Measurements from ENCODE around the gene WFDC9. TPM values are rescaled to one million over a fixed set of nuclear protein-coding genes. Genes with fewer than 3 reads are reported as not detected.
"Not testable (repeated sequence)": the region's sequence is repeated elsewhere in the genome, so short reads cannot be mapped to it uniquely, and the experiment has no call there.

WFDC9 gene
- polyA plus RNA-seq, 3 donors: not detected

- Histone ChIP-seq H4K20me1 (ENCODE audit: insufficient read depth, low read length) (no peaks in the 10 kb centered on the region), H3K4me1 (ENCODE audit: control insufficient read depth in 1 of 2, insufficient read depth in 2 of 2, low read length in 2 of 2) (no peaks in the 10 kb centered on the region), H3K4me3 (replicated peaks in 1 of 3; ENCODE audit: low read depth in 2 of 3, low read length in 3 of 3) (no peak overlapping the region), H3K9ac (ENCODE audit: insufficient read depth, low read length, poor library complexity, severe bottlenecking) (no peak overlapping the region), H3K9me3 (replicated peaks in 1 of 2; ENCODE audit: control insufficient read depth in 1 of 2, insufficient read depth in 1 of 2, low read length in 2 of 2) (no peaks in the 10 kb centered on the region), H3K27ac (ENCODE audit: low read depth in 1 of 2, low read length in 2 of 2) (no peak overlapping the region), H3K27me3 (ENCODE audit: control insufficient read depth in 2 of 2, insufficient read depth in 2 of 2, low read length in 2 of 2) (peaks cover 2 to 9% of the 10 kb centered on the region in 2 donors), H3K36me3 (replicated peaks in 1 of 2; ENCODE audit: control insufficient read depth in 1 of 2, insufficient read depth in 2 of 2, low read length in 2 of 2) (no peaks in the 10 kb centered on the region), H2AFZ (ENCODE audit: insufficient read depth, low read depth, low read length, poor library complexity, severe bottlenecking) (no peak overlapping the region), H3K79me2 (ENCODE audit: insufficient read depth, low read length) (no peaks in the 10 kb centered on the region), H3K4me2 (replicated peaks; ENCODE audit: extremely low read depth, low read length, poor library complexity, severe bottlenecking) (no peak overlapping the region)
- intact Hi-C loops (cut with micrococcal nuclease): no loop called here
- Mint-ChIP-seq H3K36me3 (no peaks in the 10 kb centered on the region), H3K4me1 (no peaks in the 10 kb centered on the region), H3K4me3 (no peak overlapping the region), H3K27me3 (ENCODE audit: low read depth in 3 of 3) (peaks cover 5 to 12% (median 9%) of the 10 kb centered on the region in 3 donors), H3K27ac (no peak overlapping the region), H3K9me3 (peaks cover 0 to 5% (median 2%) of the 10 kb centered on the region in 7 donors)
- no CpG with 5 or more reads among the region's 1 CpG for WGBS (ENCODE audit: insufficient coverage)
- TF ChIP-seq CTCF (IDR thresholded peaks at IDR 0.05): no peak
- no peak for DNase-seq
These were observed 41.4 kb downstream of the WFDC9 start for GRCh38 chr20:45589725-45590124.

GRCh38 chr20:45588800-45589199, 42.3 kb downstream of the WFDC9 start:
- H3K36me3 Mint-ChIP-seq: no peaks in the 10 kb centered on the region
- Histone ChIP-seq H2AFZ (ENCODE audit: insufficient read depth, low read depth, low read length, poor library complexity, severe bottlenecking) (no peak overlapping the region), H3K79me2 (ENCODE audit: insufficient read depth, low read length) (no peaks in the 10 kb centered on the region), H3K4me1 (ENCODE audit: control insufficient read depth in 1 of 2, insufficient read depth in 2 of 2, low read length in 2 of 2) (no peaks in the 10 kb centered on the region), H3K27ac (ENCODE audit: low read depth in 1 of 2, low read length in 2 of 2) (no peak overlapping the region), H3K9me3 (replicated peaks in 1 of 2; ENCODE audit: control insufficient read depth in 1 of 2, insufficient read depth in 1 of 2, low read length in 2 of 2) (no peaks in the 10 kb centered on the region), H3K36me3 (replicated peaks in 1 of 2; ENCODE audit: control insufficient read depth in 1 of 2, insufficient read depth in 2 of 2, low read length in 2 of 2) (no peaks in the 10 kb centered on the region), H3K9ac (ENCODE audit: insufficient read depth, low read length, poor library complexity, severe bottlenecking) (no peak overlapping the region), H3K27me3 (ENCODE audit: control insufficient read depth in 2 of 2, insufficient read depth in 2 of 2, low read length in 2 of 2) (peaks cover 2 to 7% of the 10 kb centered on the region in 2 donors), H3K4me2 (replicated peaks; ENCODE audit: extremely low read depth, low read length, poor library complexity, severe bottlenecking) (no peak overlapping the region), H3K4me3 (replicated peaks in 1 of 3; ENCODE audit: low read depth in 2 of 3, low read length in 3 of 3) (no peak overlapping the region), H4K20me1 (ENCODE audit: insufficient read depth, low read length) (no peaks in the 10 kb centered on the region)
- no peak for TF ChIP-seq CTCF (IDR thresholded peaks at IDR 0.05)
- intact Hi-C loops (cut with micrococcal nuclease): no loop called here
- H3K4me3 Mint-ChIP-seq: no peak overlapping the region
- WGBS (ENCODE audit: insufficient coverage): no CpG with 5 or more reads among the region's 2 CpGs
- peaks cover 0 to 5% (median 0%) of the 10 kb centered on the region in 7 donors for H3K9me3 Mint-ChIP-seq
- peaks cover 6 to 9% (median 6%) of the 10 kb centered on the region in 3 donors for H3K27me3 Mint-ChIP-seq (ENCODE audit: low read depth in 3 of 3)
- no peaks in the 10 kb centered on the region for H3K4me1 Mint-ChIP-seq
- DNase-seq: no peak
- H3K27ac Mint-ChIP-seq: no peak overlapping the region

GRCh38 chr20:45585986-45586385, 45.1 kb downstream of the WFDC9 start:
- H3K27me3 ChIP-seq (ENCODE audit: control insufficient read depth in 2 of 2, insufficient read depth in 2 of 2, low read length in 2 of 2); H3K4me3 ChIP-seq (replicated peaks in 1 of 3; ENCODE audit: low read depth in 2 of 3, low read length in 3 of 3); H3K27ac ChIP-seq (ENCODE audit: low read depth in 1 of 2, low read length in 2 of 2); H3K4me1 Mint-ChIP-seq; H3K4me1 ChIP-seq (ENCODE audit: control insufficient read depth in 1 of 2, insufficient read depth in 2 of 2, low read length in 2 of 2); H3K4me2 ChIP-seq (replicated peaks; ENCODE audit: extremely low read depth, low read length, poor library complexity, severe bottlenecking); H3K36me3 Mint-ChIP-seq; H3K9me3 Mint-ChIP-seq; H3K9me3 ChIP-seq (replicated peaks in 1 of 2; ENCODE audit: control insufficient read depth in 1 of 2, insufficient read depth in 1 of 2, low read length in 2 of 2); H3K9ac ChIP-seq (ENCODE audit: insufficient read depth, low read length, poor library complexity, severe bottlenecking); DNase-seq; H3K79me2 ChIP-seq (ENCODE audit: insufficient read depth, low read length); H3K27ac Mint-ChIP-seq; H3K36me3 ChIP-seq (replicated peaks in 1 of 2; ENCODE audit: control insufficient read depth in 1 of 2, insufficient read depth in 2 of 2, low read length in 2 of 2); H3K4me3 Mint-ChIP-seq; H2AFZ ChIP-seq (ENCODE audit: insufficient read depth, low read depth, low read length, poor library complexity, severe bottlenecking); intact Hi-C loops (cut with micrococcal nuclease); H4K20me1 ChIP-seq (ENCODE audit: insufficient read depth, low read length): not testable (repeated sequence)
- H3K27me3 Mint-ChIP-seq (ENCODE audit: low read depth in 3 of 3): peaks cover 10 to 14% (median 12%) of the 10 kb centered on the region in 3 donors
- 91% methylated on average over 4 of the region's 5 CpGs for WGBS (ENCODE audit: insufficient coverage)
